GM08714 (cell line): ENCODE results near the gene TULP1.
"Not testable (repeated sequence)": the region's sequence is repeated elsewhere in the genome, so short reads cannot be mapped to it uniquely, and the experiment has no call there.

Experiments used
- H3K4me3 ChIP-seq: fragments of 200-500 bp; sonication (Bioruptor generic); 2 replicates; pipeline ENCODE4 v1.5.1; 2014; ENCODE audit warnings: mild to moderate bottlenecking, low read length, inconsistent platforms
- ZNF274 ChIP-seq: IDR thresholded peaks from 2 replicates; pipeline ENCODE4 v1.6.1; 2012; ENCODE audit warnings: mild to moderate bottlenecking, low read depth, low read length

The TULP1 gene

DNA sequence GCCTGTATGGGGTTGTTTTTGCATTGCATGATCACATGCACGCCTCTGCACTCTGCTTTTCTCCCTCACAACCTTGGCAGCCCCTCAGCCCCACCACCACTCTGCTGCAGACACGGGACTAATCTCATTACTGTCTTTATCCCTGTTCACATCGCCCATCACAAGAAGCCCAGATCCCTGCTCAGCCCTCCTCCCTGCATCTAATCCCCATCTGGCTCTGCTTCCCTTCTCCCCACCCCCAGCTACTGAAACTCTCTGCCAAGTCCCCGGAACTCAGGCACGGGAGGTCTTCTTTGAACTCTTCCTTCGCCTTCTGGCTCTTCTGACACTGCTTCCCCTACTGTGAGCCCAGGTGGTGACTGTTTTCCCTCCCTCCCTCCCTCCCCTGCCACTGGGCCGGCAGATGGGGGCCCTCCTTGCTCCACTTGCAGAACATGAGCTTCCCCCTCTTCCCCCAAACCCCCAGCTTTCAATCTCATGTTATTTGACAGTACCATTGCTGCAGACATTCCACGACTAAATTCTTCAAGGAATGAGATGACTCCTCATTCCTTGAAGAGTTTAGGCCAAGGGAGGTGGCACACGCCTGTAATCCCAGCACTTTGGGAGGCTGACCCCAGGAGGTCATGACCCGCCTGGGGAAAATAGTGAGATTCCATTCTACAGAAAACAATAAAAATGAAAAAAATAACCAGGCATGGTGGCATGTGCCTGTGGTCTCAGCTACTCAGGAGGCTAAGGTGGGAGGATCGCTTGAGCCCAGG lies 21.9 kb upstream of the TULP1 start:
- no peak for TF ChIP-seq ZNF274
- no peak overlapping the region for H3K4me3 ChIP-seq

DNA sequence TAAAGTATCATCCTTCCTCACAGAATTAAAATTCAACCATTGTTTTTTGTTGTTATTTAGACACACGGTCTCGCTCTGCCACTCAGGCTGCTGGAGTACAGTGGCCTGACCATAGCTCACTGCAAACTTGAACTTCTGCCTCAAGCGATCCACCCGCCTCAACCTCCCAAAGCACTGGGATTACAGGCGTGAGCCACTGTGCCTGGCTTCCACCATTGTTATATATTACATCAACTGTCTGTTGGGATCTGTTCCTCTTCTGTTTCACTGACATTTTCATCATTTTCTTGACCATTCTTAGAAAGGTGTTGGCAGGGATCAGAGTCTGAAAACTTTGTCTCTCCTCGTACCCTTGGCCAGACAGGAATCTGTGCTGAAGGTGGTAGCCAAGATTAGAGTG lies 21.3 kb upstream of the TULP1 start:
- H3K4me3 ChIP-seq, result no peak overlapping the region
- TF ChIP-seq ZNF274, result no peak

GRCh38 chr6:35532126-35532525 lies 19.4 kb upstream of the TULP1 start:
- no peak for TF ChIP-seq ZNF274
- H3K4me3 ChIP-seq, result no peak overlapping the region

- TF ChIP-seq ZNF274, result no peak
- no peak overlapping the region for H3K4me3 ChIP-seq
These were observed 11.8 kb upstream of the TULP1 start for GRCh38 chr6:35524380-35525020.

GRCh38 chr6:35522660-35523658 lies 10.3 kb upstream of the TULP1 start:
- H3K4me3 ChIP-seq, result no peak overlapping the region; the same call in 1 of the 2 replicates
- no peak for TF ChIP-seq ZNF274

DNA sequence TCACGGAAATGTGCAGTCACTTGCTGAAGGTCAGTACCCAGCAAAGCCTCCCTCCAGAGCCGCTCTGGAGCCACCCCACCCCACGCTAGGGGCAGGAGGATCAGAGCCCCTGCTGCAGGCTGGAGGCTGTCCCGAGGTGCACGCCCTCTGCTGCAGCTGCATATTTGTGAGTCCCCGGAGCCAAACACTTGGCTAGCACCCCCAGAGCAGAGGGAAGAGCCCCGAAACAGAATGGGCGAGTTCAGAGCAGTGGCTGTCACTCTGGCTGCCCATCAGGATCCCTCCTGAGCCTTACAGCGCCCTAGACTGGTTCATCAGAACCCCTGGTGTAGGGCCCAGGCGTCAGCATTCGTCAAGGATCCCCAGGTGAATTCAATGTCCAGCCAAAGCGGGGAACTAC lies 9.5 kb upstream of the TULP1 start:
- H3K4me3 ChIP-seq, result no peak overlapping the region
- TF ChIP-seq ZNF274, result no peak

DNA sequence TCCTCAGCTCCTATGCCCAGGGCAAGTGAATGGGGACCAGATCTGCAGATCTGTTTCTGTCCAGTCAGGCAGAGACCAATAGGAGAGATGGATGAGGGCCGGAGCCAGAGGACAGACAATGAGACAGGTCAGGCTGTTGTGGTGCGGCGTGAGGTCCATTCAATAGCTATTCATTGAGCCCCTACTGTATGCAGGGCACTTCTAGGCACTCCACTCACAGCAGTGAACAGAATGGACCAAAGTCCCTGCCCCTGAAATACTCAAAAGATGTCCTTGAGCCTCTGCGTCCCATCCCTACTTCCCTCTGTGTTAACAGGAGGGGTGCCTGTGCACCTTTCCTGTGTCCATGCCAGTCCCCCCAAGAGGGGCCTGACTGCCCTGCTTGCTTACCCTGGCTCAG lies 8.5 kb upstream of the TULP1 start:
- no peak overlapping the region for H3K4me3 ChIP-seq
- TF ChIP-seq ZNF274, result no peak

- H3K4me3 ChIP-seq, result no peak overlapping the region
- no peak for TF ChIP-seq ZNF274
These were observed 6.8 kb upstream of the TULP1 start for GRCh38 chr6:35519313-35520015.

DNA sequence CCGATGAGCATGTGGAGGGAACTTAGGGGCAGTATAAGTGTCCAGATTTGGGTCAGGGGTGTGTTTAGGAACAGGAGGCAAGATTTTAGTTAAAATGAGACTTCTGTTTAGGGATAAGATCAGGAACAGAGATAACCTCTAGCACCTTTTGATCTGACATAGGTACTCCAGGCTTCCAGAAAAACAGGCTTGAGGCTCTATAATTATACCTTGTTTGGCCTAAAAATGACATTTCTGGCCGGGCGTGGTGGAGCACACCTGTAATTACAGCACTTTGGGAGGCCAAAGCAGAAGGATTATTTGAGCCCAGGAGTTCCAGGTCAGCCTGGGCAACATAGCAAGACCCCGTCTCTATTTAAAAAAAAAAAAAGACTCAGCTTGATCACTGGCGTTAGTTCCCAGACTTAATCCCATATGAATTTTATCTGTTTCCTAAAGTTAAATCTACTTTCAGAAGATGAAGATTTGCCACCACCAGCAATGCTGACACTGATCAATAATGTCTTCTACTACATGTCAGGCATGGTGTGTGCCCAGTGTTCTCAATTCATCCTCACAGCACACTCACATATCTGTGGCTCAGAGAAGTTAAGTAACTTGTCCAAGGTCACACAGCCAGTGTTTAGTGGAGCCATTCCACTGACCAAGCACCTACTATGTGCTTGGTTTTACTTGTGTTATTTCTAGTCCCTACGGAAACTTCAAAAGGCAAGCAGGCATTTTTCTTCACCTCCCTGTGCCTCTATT lies 6.0 kb upstream of the TULP1 start:
- H3K4me3 ChIP-seq, result no peak overlapping the region
- no peak for TF ChIP-seq ZNF274

GRCh38 chr6:35517978-35518377 lies 5.3 kb upstream of the TULP1 start:
- not testable (repeated sequence) for H3K4me3 ChIP-seq

DNA sequence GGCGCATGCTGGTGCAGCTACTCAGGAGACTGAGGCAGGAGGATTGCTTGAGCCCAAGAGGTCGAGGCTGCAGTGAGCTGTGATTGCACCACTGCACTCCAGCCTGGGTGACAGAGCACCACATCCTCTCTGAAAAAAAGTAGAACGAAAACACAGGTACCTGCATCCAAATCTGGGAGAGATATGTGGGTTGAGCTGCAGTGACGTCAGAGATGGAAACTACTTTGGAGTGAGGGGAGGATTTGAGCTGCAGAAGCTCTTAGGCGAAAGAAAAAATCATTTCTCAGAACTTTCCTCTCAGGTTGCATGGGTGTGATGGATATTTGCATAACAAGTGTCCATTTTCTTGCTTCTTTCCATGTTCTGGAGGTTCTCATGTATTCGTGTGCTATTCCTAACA lies 4.0 kb upstream of the TULP1 start:
- TF ChIP-seq ZNF274, result no peak
- no peak overlapping the region for H3K4me3 ChIP-seq

DNA sequence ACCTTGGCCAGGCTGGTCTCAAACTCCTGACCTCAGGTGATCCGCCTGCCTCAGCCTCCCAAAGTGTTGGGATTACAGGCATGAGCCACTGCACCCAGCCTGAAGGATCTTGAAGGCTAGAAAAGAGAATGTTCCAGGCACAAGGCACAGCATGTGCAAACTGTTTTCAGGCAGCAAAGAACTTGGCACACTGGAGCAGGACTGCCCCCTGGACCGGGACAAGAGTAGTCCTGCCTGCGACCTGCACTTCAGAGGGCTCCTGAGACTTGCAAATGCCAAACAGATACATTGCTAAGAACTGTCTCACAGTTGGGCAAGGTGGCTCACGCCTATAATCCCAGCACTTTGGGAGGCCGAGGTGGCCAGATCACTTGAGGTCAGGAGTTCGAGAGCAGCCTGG lies 3.2 kb upstream of the TULP1 start:
- not testable (repeated sequence) for H3K4me3 ChIP-seq

DNA sequence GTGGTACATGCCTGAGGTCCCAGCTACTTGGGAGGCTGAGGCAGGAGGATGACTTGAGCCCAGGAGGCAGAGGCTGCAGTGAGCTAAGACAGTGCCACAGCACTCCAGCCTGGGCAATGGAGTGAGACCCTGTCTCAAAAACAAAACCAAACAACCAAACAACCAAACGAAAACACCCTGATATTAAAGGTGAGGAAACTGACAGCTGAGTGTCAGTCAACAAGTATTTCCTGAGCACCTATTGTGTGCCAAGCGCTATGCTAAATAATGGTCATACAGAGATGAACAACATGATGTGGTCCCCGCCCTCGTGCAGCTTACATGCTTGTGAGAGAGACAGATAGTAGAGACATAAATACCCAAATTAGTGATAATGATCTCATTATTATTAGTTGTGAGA lies 1.9 kb upstream of the TULP1 start:
- no peak overlapping the region for H3K4me3 ChIP-seq
- no peak for TF ChIP-seq ZNF274
